Fibroblast of lung (primary cell): Measurements from ENCODE around the gene OR52B6. TPM values are rescaled to one million over a fixed set of nuclear protein-coding genes. Genes with fewer than 3 reads are reported as not detected.

ENCODE experiments used
- DNase-seq, 2 donors: peaks; one replicate each; pipeline versions ENCODE4 v3.0.0 to v3.0.0-alpha.2; 2010; ENCODE audit warnings: low read depth in 2 of 2
- H2AFZ ChIP-seq: 2 replicates; pipeline ENCODE4 v1.5.1; 2012; ENCODE audit warnings: low read length, control low read depth, inconsistent platforms
- H3K27ac ChIP-seq: 2 replicates; pipeline ENCODE4 v1.5.1; 2011; ENCODE audit warnings: low read length, control low read depth; ENCODE audit not compliant: insufficient read depth
- H3K27me3 ChIP-seq: 2 replicates; pipeline ENCODE4 v1.5.1; 2011; ENCODE audit warnings: mild to moderate bottlenecking, low read length; ENCODE audit not compliant: control insufficient read depth, insufficient read depth
- H3K36me3 ChIP-seq: 2 replicates; pipeline ENCODE4 v1.5.1; 2011; ENCODE audit warnings: low read length; ENCODE audit not compliant: control insufficient read depth, insufficient read depth
- H3K4me1 ChIP-seq: 2 replicates; pipeline ENCODE4 v1.5.1; 2011; ENCODE audit warnings: low read length; ENCODE audit not compliant: control insufficient read depth, insufficient read depth; ENCODE audit errors: extremely low read depth
- H3K4me2 ChIP-seq: 2 replicates; pipeline ENCODE4 v1.5.1; 2011; ENCODE audit warnings: low read length, control low read depth; ENCODE audit not compliant: insufficient read depth; ENCODE audit errors: extremely low read depth
- H3K4me3 ChIP-seq, 4 experiments: fragments of 200-600 bp in 1 of 4; sonication (generic) in 1 of 4; replicated peaks in 1 of 4; 2 replicates each; pipeline ENCODE4 v1.5.1; 2011 to 2016; ENCODE audit warnings: low read length in 4 of 4, low read depth in 3 of 4, mild to moderate bottlenecking in 3 of 4, control low read depth in 2 of 4, inconsistent platforms in 1 of 4, mixed read lengths in 1 of 4; ENCODE audit not compliant: insufficient read depth in 1 of 4; ENCODE audit errors: control extremely low read depth in 1 of 4
- H3K79me2 ChIP-seq: 2 replicates; pipeline ENCODE4 v1.5.1; 2012; ENCODE audit warnings: mild to moderate bottlenecking, low read length, inconsistent platforms; ENCODE audit not compliant: control insufficient read depth, insufficient read depth
- H3K9ac ChIP-seq: 2 replicates; pipeline ENCODE4 v1.5.1; 2011; ENCODE audit warnings: mild to moderate bottlenecking, low read length, control low read depth; ENCODE audit not compliant: insufficient read depth
- H3K9me3 ChIP-seq: 2 replicates; pipeline ENCODE4 v1.5.1; 2012; ENCODE audit warnings: low read depth, low read length; ENCODE audit not compliant: control insufficient read depth, insufficient read depth
- H4K20me1 ChIP-seq: 2 replicates; pipeline ENCODE4 v1.5.1; 2011; ENCODE audit warnings: low read length; ENCODE audit not compliant: control insufficient read depth, insufficient read depth; ENCODE audit errors: extremely low read depth
- EZH2 ChIP-seq: IDR thresholded peaks from 2 replicates; pipeline ENCODE4 v1.5.1; 2012; ENCODE audit warnings: low read length, control low read depth, mild to moderate bottlenecking; ENCODE audit errors: missing control alignments
- polyA minus RNA-seq: library from RNA; depleted of rRNA, polyadenylated mRNA; stranded (reverse); fragments of >200 nt; gene quantifications from 2 replicates; pipeline ENCODE4 v1.2.3, GENCODE V29; 2011; ENCODE audit warnings: low replicate concordance
- polyA plus RNA-seq, 2 donors: library from polyadenylated mRNA; depleted of rRNA in 1 of 2; stranded (reverse) in 1 of 2; unstranded in 1 of 2; fragments of >200 nt; gene quantifications; 2 replicates each; pipeline ENCODE4 v1.2.1, GENCODE V29; 2011 to 2012; ENCODE audit warnings: missing spikeins in 1 of 2
- total RNA-seq: library from RNA; depleted of rRNA; stranded (reverse); fragments of >200 nt; gene quantifications from 2 replicates; pipeline ENCODE4 v1.2.1, GENCODE V29; 2014
- TF ChIP-seq, protein P1 (sequence below), 2 donors: IDR thresholded peaks in 1 of 2; conservative IDR thresholded peaks in 1 of 2; 1 replicate in 1 of 2; 2 replicates in 1 of 2; pipeline ENCODE4 v1.5.1; 2011 to 2012; ENCODE audit warnings: low read length in 2 of 2, control low read depth in 1 of 2, inconsistent platforms in 1 of 2, low read depth in 1 of 2, mild to moderate bottlenecking in 1 of 2

The OR52B6 gene, protein sequence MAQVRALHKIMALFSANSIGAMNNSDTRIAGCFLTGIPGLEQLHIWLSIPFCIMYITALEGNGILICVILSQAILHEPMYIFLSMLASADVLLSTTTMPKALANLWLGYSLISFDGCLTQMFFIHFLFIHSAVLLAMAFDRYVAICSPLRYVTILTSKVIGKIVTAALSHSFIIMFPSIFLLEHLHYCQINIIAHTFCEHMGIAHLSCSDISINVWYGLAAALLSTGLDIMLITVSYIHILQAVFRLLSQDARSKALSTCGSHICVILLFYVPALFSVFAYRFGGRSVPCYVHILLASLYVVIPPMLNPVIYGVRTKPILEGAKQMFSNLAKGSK
- total RNA-seq (not detected in 2 replicates), polyA plus RNA-seq (not detected in 2 replicates), polyA minus RNA-seq (not detected in 2 replicates)
- not detected in 2 replicates for polyA plus RNA-seq (2012)

DNA sequence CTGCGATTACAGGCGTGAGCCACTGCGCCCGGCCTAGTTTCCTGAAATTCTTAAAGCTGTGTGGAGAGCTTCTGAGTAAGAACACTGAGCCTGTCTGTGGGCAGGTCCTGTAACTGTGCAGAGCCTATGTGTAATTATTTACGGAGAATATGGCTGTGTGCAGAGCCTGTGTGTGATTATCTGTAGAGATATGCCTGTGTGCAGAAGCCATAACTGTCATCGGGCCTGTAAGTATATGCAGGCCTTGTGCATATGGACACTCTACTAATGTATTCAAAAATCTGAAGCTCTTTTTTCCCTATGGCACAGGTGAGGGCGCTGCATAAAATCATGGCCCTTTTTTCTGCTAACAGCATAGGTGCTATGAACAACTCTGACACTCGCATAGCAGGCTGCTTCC lies at the start of gene OR52B6:
Gene OR52B6 (plus strand): TSS at position 301 of the 400 bp plus-strand sequence. CDS start 0 bp downstream, at position 301.
- no peak for DNase-seq
- no peaks in the 10 kb centered on the region for H3K27me3 ChIP-seq
- TF ChIP-seq EZH2 = no peak
- TF ChIP-seq, protein P1, sequence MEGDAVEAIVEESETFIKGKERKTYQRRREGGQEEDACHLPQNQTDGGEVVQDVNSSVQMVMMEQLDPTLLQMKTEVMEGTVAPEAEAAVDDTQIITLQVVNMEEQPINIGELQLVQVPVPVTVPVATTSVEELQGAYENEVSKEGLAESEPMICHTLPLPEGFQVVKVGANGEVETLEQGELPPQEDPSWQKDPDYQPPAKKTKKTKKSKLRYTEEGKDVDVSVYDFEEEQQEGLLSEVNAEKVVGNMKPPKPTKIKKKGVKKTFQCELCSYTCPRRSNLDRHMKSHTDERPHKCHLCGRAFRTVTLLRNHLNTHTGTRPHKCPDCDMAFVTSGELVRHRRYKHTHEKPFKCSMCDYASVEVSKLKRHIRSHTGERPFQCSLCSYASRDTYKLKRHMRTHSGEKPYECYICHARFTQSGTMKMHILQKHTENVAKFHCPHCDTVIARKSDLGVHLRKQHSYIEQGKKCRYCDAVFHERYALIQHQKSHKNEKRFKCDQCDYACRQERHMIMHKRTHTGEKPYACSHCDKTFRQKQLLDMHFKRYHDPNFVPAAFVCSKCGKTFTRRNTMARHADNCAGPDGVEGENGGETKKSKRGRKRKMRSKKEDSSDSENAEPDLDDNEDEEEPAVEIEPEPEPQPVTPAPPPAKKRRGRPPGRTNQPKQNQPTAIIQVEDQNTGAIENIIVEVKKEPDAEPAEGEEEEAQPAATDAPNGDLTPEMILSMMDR (conservative IDR thresholded peaks at IDR 0.05 in 1 of 2, IDR thresholded peaks at IDR 0.05 in 1 of 2; ENCODE audit: low read depth in 1 of 2, low read length in 2 of 2) = no peak
- no peak within 1 kb of the TSS for H3K4me2 ChIP-seq
- no peaks in the 10 kb centered on the region for H3K79me2 ChIP-seq
- H4K20me1 ChIP-seq = no peaks in the 10 kb centered on the region
- no peaks in the 10 kb centered on the region for H3K36me3 ChIP-seq
- no peak within 1 kb of the TSS for H3K4me3 ChIP-seq
- H3K9me3 ChIP-seq = no peaks in the 10 kb centered on the region
- H3K4me1 ChIP-seq = no peaks in the 10 kb centered on the region
- H3K9ac ChIP-seq = no peak within 1 kb of the TSS
- H2AFZ ChIP-seq = no peak within 1 kb of the TSS
- H3K27ac ChIP-seq = no peak within 1 kb of the TSS

DNA sequence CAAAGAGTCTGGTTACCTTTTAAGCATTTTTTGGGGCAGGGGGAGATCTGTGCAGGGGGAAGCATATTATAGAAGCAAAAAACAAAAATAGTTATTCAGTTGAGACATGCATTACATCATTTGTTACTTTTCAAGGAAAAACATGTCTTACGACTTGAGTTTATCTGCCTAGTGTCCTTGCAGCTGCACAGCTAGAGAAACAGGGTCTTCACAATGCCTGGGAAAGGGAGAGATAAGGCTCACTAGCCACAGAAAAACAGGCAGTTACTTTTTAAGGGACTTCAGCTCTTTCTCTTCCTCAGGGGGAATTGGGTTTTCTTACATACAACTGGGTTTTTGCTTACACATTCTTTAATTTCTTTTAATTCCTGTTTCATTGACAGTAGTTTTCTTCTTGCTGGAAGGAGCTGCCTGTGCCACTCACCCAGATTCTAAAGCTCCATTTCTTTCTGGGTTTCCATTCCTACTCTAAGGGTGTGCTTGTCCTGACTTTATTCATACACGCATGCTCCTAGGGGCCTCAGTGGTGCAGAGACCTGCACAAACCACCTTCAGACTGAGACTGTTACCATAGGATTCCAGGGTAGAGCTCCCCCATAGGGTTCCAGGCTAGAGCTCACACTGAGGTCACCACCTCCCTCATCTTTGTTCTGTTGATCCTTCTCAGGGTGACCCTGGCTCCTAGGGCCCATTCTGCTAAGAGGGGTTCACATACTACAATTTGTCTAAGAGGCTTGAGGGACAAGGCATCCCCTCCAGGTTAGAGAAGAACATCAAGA lies 49.4 kb upstream of the OR52B6 start:
- H3K4me2 ChIP-seq = no peak overlapping the region
- DNase-seq = no peak
- H3K9ac ChIP-seq = no peak overlapping the region
- no peaks in the 10 kb centered on the region for H3K4me1 ChIP-seq
- H4K20me1 ChIP-seq = no peaks in the 10 kb centered on the region
- no peaks in the 10 kb centered on the region for H3K36me3 ChIP-seq
- H3K79me2 ChIP-seq = no peaks in the 10 kb centered on the region
- no peaks in the 10 kb centered on the region for H3K27me3 ChIP-seq
- no peak for TF ChIP-seq EZH2
- TF ChIP-seq, protein P1 (conservative IDR thresholded peaks at IDR 0.05 in 1 of 2, IDR thresholded peaks at IDR 0.05 in 1 of 2; ENCODE audit: low read depth in 1 of 2, low read length in 2 of 2) = no peak
- no peak overlapping the region for H3K27ac ChIP-seq
- no peaks in the 10 kb centered on the region for H3K9me3 ChIP-seq
- no peak overlapping the region for H2AFZ ChIP-seq
- no peak overlapping the region for H3K4me3 ChIP-seq

DNA sequence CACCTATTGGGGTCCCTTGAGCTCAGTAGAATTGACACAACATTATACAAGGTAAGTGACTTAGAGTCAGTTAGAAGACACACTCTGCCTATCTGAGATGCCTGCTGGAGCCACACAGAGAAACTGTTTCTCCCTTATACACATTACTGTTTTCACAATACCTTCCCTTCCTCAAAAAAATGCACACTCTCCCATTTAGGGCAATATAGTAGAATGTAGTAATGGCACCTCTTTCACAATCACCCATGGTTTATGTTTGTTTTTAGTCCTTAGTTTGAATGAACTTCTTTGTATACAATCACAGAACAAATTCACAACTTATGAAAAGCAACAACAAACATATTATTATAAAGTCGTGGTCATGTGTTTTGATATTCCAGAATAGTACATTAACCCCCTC lies 46.6 kb upstream of the OR52B6 start:
- no peak overlapping the region for H3K9ac ChIP-seq
- H2AFZ ChIP-seq = no peak overlapping the region
- no peak overlapping the region for H3K4me2 ChIP-seq
- H3K4me1 ChIP-seq = no peaks in the 10 kb centered on the region
- no peaks in the 10 kb centered on the region for H3K9me3 ChIP-seq
- H3K36me3 ChIP-seq = no peaks in the 10 kb centered on the region
- DNase-seq = no peak
- H4K20me1 ChIP-seq = no peaks in the 10 kb centered on the region
- TF ChIP-seq EZH2 = no peak
- TF ChIP-seq, protein P1 (conservative IDR thresholded peaks at IDR 0.05 in 1 of 2, IDR thresholded peaks at IDR 0.05 in 1 of 2; ENCODE audit: low read depth in 1 of 2, low read length in 2 of 2) = no peak
- H3K27me3 ChIP-seq = no peaks in the 10 kb centered on the region
- no peak overlapping the region for H3K27ac ChIP-seq
- H3K79me2 ChIP-seq = no peaks in the 10 kb centered on the region
- H3K4me3 ChIP-seq = no peak overlapping the region
